Measurements from ENCODE around the gene PCDHA9. TPM values are rescaled to one million over a fixed set of nuclear protein-coding genes. Genes with fewer than 3 reads are reported as not detected.
"Not testable (repeated sequence)": the region's sequence is repeated elsewhere in the genome, so short reads cannot be mapped to it uniquely, and the experiment has no call there.

The PCDHA9 gene
- total RNA-seq, 3 donors from 2014 or later = 0.16 to 0.17 TPM; not detected in 1

- no peak for DNase-seq
- Histone ChIP-seq H3K4me1 (ENCODE audit: low read depth) (no peaks in the 10 kb centered on the region), H3K9me3 (peaks cover 45% of the 10 kb centered on the region), H3K36me3 (ENCODE audit: low read depth) (no peaks in the 10 kb centered on the region), H3K4me3 (no peak overlapping the region)
- ATAC-seq = no peak
- no peak for TF ChIP-seq CTCF (IDR thresholded peaks at IDR 0.05)
- intact Hi-C loops (cut with DNase I, micrococcal nuclease) = no loop called here
Observed at GRCh38 chr5:140870221-140871201, 22.3 kb downstream of the PCDHA9 start.

GRCh38 chr5:140875085-140876065 is 27.2 kb downstream of the PCDHA9 start, which contains the start of gene PCDHA12:
PCDHA12 (plus strand) TSS chr5:140875308; CDS start chr5:140875473, 165 bp downstream.
- no peak within 1 kb of the TSS for H3K4me3 ChIP-seq
- no peaks in the 10 kb centered on the region for H3K4me1 ChIP-seq (ENCODE audit: low read depth)
- ATAC-seq (no peak), DNase-seq (no peak)
- peaks cover 67% of the 10 kb centered on the region for H3K9me3 ChIP-seq
- H3K36me3 ChIP-seq (ENCODE audit: low read depth) = no peaks in the 10 kb centered on the region
- intact Hi-C loops (cut with DNase I, micrococcal nuclease) = no loop called here
- TF ChIP-seq CTCF (IDR thresholded peaks at IDR 0.05) = no peak

GRCh38 chr5:140876541-140877261 is 28.5 kb downstream of the PCDHA9 start:
- H3K4me3 ChIP-seq; intact Hi-C loops (cut with DNase I, micrococcal nuclease); ATAC-seq; H3K4me1 ChIP-seq (ENCODE audit: low read depth); DNase-seq; H3K36me3 ChIP-seq (ENCODE audit: low read depth): not testable (repeated sequence)
- H3K9me3 ChIP-seq = peaks cover 57% of the 10 kb centered on the region

- Histone ChIP-seq H3K4me3 (no peak overlapping the region), H3K4me1 (ENCODE audit: low read depth) (no peaks in the 10 kb centered on the region), H3K9me3 (peaks cover 62% of the 10 kb centered on the region), H3K36me3 (ENCODE audit: low read depth) (no peaks in the 10 kb centered on the region)
- peak in 1 of 3 donors; percentile 41 for DNase-seq
- intact Hi-C loops (cut with DNase I, micrococcal nuclease) = no loop called here
- ATAC-seq = no peak
- TF ChIP-seq CTCF (IDR thresholded peaks at IDR 0.05) = no peak
Observed at GRCh38 chr5:140877262-140877581, 29.0 kb downstream of the PCDHA9 start.

- intact Hi-C loops (cut with DNase I, micrococcal nuclease) = no loop called here
- no peaks in the 10 kb centered on the region for H3K36me3 ChIP-seq (ENCODE audit: low read depth)
- peaks cover 67% of the 10 kb centered on the region for H3K9me3 ChIP-seq
- no peak for TF ChIP-seq CTCF (IDR thresholded peaks at IDR 0.05)
- H3K4me1 ChIP-seq (ENCODE audit: low read depth) = no peaks in the 10 kb centered on the region
- no peak within 1 kb of the TSS for H3K4me3 ChIP-seq
- no peak for ATAC-seq
- peak in 1 of 3 donors; percentile 22 for DNase-seq
Observed at GRCh38 chr5:140881889-140882590, 33.9 kb downstream of the PCDHA9 start, which contains the start of gene PCDHA13. PCDHA13 (plus strand) TSS chr5:140882124; CDS start chr5:140882269, 145 bp downstream.

Data from mucosa of descending colon (tissue), 3 donors.